ENCODE data around the gene EAPP.

DNA sequence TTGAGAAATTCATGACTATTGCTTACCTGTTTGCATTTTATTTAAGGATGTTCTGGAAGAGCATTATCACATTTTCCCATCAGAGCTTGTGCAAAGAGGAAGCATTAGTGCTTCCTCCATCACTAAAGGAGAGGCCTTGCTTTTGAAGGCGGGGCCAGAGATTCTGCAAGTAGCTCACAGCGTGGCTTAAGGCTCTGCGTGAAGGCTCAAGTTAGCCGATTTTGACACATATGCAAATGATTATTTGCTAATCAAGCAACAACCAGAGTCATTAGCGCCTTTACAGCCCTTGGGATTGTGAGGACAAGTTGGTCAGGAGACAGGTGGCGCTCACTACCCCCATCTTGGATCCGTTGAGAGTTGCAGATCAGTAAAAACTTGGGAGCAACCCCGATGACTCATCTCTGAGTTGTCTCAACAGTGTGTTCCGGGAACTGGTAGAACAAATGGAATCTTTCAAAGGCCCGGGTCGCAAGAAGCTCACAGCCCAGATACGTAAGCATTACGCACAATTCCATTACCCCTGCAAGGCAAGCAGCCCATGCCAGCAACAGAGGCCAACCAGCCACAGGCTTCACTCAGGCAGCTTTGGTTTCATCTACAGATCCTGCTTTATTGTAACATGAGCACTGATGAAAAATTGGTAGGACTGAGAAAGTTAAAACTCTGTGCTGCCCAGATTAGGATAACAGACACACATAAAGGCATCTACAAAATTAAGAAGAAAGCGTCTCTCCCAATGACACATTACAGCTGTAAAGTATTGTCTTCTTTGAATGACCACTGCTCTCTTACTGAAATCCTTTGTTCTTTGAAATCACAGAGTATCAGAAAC, 42.6 kb downstream of the EAPP start:
- TF ChIP-seq, protein P1, sequence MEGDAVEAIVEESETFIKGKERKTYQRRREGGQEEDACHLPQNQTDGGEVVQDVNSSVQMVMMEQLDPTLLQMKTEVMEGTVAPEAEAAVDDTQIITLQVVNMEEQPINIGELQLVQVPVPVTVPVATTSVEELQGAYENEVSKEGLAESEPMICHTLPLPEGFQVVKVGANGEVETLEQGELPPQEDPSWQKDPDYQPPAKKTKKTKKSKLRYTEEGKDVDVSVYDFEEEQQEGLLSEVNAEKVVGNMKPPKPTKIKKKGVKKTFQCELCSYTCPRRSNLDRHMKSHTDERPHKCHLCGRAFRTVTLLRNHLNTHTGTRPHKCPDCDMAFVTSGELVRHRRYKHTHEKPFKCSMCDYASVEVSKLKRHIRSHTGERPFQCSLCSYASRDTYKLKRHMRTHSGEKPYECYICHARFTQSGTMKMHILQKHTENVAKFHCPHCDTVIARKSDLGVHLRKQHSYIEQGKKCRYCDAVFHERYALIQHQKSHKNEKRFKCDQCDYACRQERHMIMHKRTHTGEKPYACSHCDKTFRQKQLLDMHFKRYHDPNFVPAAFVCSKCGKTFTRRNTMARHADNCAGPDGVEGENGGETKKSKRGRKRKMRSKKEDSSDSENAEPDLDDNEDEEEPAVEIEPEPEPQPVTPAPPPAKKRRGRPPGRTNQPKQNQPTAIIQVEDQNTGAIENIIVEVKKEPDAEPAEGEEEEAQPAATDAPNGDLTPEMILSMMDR (IDR thresholded peaks at IDR 0.05), result no peak
- TF ChIP-seq POLR2A (IDR thresholded peaks at IDR 0.05), result no peak
